ENCODE measurements around the gene KIF20B.

- no peak for TF ChIP-seq CTCF (IDR thresholded peaks at IDR 0.05)
- no peak for TF ChIP-seq POLR2A (IDR thresholded peaks at IDR 0.05)
- TF ChIP-seq POLR2AphosphoS5 (IDR thresholded peaks at IDR 0.05) = no peak
These were observed 54.0 kb downstream of the KIF20B start for GRCh38 chr10:89755374-89755773.

Measured in prostate gland (tissue), 2 donors.